GM21447 (cell line): ENCODE data around the gene IRF4.

Experiments used
- ATAC-seq: cut with Tn5 transposase; IDR thresholded peaks from one replicate; pipeline ENCODE4 v1.9.1; 2021; ENCODE audit not compliant: unreplicated experiment

Gene IRF4

GRCh38 chr6:453152-453551, 61.6 kb downstream of the IRF4 start:
- ATAC-seq, result no peak

GRCh38 chr6:454148-454991, 62.8 kb downstream of the IRF4 start:
- ATAC-seq, result no peak

GRCh38 chr6:455006-455585, 63.5 kb downstream of the IRF4 start:
- no peak for ATAC-seq

GRCh38 chr6:455835-456234, 64.3 kb downstream of the IRF4 start:
- ATAC-seq, result no peak

- ATAC-seq, result no peak
Observed at GRCh38 chr6:456358-456867, 64.9 kb downstream of the IRF4 start.

- no peak for ATAC-seq
Observed at GRCh38 chr6:456887-457286, 65.3 kb downstream of the IRF4 start.
